ENCODE data around the gene MAGI2.
A peak's percentile ranks its signal among the peaks of the same experiment; 100 is the strongest.

Gene MAGI2

DNA sequence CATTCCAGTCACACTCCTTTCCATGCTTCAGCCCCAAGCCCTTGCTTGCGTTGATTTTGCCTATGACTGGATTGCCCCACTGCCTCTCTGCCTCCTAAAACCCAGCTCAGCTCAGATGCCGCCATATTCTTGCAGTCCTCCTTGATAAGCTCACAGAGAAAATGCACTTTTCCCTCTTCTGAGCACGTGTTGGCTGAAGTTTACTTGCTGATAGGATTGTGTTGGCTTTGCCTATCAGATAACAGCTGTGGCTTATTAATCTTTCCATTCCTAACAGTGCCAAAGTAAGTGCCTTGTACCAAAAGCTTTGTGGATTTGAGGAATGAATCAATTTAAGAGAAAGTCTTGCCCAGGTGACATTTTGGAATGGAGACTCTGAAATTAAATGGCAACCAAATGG lies 1405.7 kb downstream of the MAGI2 start:
- no peak for DNase-seq

DNA sequence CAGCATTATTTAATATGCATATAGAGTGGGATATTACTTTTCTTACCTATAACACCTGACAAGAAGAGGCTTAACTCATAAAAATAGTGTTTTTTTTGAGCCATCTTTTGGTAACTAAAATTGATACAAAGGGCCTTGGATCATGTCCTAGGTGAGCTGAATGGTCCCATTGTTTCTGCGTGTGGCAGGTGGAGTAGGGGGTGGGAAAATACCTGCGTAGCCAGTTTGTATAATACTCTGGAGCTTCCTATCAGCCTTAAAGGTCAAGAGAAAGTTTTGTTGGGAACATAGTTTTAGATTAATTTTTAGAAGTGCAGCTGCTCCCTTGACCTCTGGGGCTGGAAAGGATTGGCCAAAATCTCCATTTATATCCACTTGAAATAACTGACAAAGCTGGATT lies 1410.3 kb downstream of the MAGI2 start:
- DNase-seq = no peak

DNA sequence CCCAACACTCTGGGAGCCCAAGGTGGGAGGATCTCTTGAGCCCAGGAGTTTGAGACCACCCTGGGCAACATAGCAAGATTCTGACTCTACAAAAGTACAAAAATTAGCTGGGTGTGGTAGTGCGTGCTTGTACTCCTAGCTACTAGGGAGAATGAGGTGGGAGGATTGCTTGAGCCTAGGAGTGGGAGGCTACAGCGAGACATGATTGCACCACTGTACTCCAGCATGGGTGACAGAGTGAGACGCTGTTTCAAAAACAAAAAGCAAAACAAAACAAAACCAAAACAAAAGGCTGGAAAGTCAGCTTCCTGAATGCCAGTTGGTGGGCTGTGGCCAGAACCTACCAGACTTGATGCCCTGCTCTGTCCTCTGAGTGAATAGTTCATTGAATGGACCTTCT lies 1412.0 kb downstream of the MAGI2 start:
- DNase-seq = no peak

DNA sequence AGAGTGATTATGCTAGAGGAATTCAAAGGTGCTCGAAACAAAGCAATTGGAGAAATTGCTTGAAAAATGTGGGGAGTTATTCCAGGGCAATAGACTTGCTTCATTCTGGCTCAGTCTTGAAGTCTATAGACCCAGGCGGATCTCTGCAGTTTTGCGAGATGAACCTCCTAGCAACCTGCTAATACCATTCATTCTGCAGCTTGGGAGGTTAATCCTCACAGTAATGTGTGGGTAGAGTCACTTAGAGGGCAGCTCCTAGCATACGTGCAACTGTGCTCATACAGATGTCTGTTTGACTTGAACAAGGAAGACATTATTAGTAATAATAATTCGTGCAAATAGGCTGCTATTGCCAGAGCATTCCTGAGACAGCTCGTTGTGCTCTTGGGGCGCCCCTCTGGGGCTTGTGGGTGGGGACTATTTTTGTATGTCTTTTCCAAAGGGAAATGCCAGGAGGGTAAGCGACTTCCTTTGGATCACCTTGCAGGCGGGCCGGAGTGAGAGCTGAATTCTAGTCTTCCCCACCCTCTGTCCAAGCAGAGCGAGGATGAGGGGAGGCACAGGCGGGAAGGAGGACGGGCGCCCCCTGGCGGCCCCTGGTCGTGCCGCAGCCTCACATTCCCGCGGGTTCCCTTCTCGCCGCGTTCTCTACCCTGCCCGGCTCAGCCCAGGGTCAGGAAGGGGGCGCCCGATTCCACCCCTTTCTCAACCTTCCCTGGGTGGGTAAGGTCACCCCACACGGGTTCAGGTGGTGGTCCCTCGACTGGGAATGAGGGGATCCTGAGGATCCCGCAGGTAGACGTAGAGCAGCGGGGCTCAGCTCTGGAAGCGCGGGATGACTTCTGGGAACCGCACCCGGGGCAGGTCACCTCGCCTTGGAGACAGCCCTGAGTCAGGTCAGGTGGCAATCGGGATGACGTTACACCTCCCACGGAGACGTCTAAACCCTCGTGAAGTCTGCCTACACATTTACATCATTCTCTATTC lies 1413.4 kb downstream of the MAGI2 start:
- DNase-seq = no peak

DNA sequence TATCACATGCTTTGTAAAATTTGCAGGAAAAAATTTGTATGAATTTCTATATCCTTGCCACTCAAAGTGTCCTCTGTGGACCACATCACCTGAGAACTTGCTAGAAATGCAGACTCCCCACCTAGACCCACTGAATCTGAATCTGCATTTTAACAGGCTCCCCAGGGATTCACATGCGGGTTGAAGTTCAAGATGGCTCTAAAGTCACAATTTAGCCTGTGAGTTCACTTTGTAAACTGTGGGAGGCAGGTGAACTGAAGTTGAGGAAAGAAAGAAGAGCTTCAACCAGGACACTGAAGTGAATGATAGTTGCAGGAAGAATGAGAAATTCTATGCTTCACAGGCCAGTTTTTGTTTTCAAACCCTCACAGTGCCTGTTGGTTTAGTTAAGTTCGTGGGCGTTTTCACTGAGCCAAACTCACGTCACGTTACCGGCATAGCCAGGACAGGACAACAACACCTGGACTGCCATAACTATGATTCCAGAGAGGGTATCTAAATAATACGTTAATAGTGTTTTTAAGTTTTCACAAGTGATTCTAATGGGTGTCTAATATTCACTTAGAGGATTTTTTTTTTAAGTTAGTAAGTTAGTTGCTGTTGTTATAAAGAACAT lies 1414.9 kb downstream of the MAGI2 start:
- DNase-seq = no peak

DNA sequence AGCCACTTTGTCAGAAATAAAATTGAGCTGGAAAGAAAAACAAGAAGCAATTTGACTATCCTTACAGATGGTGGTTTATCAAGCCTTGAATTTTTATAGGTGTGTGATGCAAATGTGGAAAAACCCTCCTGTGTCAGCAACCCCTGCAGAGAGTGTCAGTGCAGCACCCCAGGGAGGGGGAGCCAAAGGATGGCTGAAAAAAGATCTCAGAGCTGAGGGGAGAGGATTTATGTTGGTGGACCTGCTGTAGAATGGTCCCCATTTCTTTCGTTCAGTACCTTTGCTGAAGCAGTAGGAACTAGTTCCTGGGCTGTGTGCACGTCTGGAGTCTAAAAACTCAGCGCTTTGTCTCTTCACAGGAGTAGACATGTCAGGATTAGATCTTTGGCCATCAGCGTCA lies 1415.9 kb downstream of the MAGI2 start:
- DNase-seq = no peak

DNA sequence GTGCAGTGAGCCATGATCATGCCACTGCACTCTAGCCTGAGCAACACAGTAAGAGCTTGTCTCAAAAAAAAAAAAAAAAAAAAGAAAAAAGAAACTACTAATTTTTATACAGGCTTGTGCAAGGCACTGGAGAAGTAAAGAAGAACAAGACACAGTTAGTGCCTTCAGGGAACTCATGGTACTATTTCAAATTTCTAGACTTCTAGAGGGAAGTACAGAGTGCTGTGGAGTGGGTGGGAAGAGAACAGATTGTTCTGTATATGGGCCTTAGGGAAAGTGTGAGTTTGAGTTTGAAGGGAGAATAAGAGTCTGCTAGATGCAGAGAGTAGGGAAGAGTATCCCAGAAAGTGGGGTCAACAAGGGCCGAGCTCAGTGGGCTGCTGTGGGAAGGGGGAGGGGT lies 1420.1 kb downstream of the MAGI2 start:
- no peak for DNase-seq

DNA sequence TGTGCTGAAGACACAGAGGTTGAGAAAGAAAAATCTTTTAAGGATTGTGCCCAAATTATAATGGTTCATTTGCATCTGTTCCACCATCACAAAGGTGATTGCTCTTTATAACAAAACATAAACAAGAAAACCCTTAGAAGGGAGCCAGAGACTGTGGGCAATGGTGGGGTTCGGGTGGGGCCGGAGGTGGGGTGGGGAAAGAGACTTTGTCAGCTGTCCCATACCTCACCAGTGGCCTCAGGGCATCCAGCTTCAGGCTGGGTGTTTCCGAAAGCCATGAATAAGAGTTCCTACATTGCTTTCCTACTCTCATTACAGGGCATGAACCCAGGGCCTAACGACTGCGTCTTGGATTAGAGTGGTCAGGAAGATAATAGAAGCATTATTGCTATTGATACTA lies 1427.0 kb downstream of the MAGI2 start:
- DNase-seq = no peak

DNA sequence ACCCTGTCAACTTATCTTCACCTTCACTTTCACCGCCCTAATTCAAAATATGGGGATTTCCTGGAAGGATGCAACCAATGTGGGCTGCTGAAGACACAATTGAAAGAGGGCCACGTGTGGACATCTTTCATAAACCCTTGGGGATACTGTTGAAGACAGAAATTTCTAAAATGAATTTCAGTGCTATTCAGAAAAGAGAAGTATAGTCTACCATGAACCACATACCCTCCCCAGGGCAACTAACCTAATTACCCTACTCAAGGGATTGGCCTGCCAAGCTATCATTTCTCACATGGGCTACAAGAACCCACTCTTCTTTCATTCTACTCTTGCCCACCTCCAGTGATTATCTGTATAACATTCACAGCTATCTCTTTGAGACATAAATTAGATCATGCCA lies 1428.9 kb downstream of the MAGI2 start:
- DNase-seq = no peak

DNA sequence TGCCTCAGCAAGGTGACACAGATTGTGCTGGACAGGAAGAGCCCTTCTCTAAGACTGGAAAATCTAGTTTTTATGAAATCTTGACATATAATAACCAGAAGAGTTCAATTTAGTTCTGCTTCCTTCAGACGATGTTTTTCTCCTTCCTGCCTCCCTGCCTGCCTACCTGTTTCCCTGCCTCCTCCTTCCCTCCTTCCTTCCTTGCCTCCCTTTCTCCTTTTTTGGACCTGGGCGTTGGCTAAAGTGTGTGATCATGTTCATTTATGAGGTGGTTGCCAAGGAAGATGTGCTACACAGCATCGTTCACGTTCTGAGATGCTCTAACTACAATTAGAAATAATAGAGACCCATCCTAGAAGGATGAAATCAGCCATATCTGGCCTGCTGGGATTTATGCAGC lies 1430.3 kb downstream of the MAGI2 start:
- no peak for DNase-seq

DNA sequence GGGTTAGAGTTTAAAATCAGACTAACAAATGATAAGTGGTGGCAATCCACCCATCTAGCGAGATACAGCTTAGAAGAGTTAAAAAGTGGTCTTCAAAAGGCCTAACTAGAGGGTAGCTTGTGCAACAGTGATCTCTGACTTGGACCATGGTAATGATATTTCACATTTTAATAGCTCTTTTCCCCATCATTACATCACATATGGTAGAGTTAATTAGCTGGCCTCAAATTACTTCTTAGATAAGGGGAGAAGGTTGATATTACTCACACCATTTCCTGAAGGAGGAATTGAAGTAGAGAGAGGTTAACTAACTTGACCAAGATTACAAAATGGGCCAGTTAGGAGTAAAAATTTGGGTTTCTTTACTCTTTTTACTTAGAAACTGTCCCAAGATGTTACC lies 1431.3 kb downstream of the MAGI2 start:
- no peak for DNase-seq

DNA sequence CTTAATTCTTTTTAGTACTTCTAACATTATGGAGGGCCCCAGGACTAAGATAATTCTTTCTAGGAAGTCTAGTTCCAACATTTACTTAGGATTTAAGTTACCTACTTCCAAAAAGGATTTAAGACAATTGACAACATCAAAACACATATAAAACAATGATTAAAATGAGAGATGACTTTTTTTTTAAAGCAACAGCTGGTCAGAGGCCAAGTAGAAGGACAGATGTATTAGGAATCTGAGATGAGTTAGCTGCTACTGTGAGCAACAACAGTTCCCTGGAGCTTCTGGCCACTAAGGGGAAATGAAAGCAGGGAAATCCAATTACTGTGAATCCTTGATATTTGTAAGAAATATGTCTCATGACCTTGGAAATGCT lies 1432.6 kb downstream of the MAGI2 start:
- no peak for DNase-seq

DNA sequence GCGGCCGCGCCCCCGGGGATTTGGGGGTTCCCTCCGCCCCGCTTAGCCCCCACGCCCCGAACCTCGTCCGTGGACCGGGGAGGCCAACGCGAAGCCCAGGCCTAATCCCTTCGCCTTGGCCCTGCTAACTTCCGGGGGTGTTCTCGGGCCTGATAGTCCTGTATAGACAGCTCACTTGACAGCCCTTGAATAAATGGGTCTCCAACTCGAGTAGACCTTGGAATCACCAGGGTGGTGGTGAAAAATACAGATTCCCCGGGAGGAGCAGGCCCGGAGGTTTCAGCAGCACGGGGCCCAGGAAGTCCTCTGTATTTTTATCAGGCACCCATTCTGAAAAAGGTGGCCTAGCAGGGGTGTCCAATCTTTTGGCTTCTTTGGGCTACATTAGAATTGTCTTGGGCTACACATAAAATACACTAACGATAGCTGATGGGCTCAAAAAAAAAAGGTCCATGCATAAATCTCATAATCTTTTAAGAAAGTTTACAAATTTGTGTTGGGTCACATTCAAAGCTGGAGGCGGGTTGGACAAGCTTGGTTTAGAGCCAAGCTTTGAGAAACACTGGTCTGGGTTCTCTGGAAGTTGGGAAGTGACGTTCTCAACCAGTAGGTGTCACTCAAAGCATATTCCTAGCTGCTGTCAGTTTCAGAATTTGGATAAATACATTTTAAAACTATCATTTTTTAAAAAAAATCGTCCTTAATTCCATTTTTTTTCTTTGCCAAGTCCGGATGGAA lies 1433.2 kb downstream of the MAGI2 start:
- DNase-seq = peak; percentile 42

DNA sequence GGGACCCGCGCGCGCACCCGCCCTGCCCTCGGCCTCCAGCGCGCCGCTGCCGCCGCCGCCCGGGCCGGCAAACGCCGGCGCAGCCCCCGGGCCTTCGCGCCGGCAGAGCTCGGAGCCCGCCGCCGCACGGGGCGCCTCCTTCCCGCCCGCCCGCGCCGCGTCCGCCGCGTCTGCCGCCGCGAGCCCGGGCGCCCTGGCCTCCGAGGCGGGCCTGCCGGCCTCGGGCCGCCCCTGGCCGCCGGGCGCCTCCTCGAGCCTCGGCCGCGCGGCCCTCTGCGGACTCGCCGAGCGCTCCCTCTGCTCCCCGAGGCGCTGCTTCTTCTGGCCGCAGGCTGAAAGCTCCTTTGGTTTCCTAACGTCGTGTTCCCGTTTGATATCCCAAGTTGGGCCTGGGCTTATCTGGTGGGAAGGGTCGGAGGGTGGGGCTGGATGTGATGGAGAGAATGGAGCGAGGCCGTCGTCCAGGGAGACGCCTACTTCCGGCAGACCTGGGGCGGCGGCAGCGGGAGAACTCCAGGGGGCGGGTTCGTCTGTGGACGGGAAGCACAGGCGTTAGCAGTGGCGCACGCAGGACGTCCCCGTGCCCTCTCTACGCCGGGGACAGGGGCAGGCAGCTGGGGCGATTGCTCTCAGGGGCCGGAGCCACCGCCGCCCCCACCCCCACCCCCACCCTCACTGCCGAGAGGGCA lies 1433.9 kb downstream of the MAGI2 start:
- DNase-seq = peak; percentile 16

DNA sequence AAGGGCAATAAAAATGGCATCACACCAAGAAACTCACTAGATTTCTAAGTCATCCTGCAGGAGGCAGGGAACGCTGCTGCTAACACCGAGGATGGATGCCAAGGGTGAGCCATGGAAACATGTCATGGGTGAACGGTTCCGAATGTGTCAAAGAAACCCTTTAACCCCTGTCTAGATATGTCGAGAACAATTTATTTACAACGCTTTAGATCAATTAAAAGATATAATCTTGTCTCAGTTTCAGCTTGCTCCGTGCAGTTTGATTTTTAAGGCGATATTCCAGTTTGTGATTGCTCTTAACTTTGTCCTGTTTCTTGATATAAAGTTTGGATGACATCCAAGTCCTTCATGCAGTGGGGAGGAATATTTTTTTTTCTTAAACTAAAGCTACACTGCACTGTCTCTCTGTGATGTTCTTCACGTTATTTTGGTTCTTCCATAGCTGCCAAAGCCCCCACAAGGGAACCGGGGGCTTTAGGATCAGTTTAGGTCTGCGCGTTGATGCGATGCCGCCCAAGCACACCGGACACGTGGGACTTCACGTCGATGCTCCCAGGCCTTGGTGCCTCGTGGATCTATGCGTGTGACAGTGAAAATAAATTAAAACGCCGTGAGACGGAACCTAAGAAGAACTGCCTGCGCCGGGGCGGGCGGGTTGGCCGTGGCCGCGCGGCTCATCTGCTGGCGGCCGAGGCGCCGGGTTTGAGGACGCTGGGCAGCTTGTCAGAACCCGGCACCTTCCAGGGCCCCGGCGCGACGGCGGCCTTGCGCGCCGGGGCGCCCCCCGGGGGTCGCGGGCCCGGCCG lies 1434.6 kb downstream of the MAGI2 start:
- peak; percentile 6 for DNase-seq

DNA sequence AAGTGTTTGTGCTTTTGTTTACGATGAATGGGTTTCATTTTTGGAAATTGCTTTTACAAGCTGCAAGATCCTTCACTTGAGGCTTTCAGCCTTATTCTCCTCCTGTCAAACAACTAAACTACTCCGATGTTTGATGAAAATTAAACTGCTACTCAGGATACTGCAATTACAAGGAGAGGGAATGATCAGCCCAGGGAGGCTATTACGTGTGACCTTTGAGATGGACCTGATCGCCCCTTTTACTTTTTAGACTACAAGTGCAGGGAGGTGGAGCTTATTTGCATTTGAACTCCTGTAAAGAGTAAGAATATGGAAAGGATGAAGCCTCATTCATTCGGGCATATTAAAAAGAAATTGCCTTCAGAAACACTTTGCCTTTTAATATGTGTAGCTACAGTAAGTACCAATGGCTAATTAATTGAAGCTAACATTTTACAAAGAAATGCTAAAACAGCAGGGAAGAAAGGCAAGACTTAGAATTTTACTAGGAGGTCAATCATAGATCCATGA lies 1435.8 kb downstream of the MAGI2 start:
- DNase-seq = no peak

DNA sequence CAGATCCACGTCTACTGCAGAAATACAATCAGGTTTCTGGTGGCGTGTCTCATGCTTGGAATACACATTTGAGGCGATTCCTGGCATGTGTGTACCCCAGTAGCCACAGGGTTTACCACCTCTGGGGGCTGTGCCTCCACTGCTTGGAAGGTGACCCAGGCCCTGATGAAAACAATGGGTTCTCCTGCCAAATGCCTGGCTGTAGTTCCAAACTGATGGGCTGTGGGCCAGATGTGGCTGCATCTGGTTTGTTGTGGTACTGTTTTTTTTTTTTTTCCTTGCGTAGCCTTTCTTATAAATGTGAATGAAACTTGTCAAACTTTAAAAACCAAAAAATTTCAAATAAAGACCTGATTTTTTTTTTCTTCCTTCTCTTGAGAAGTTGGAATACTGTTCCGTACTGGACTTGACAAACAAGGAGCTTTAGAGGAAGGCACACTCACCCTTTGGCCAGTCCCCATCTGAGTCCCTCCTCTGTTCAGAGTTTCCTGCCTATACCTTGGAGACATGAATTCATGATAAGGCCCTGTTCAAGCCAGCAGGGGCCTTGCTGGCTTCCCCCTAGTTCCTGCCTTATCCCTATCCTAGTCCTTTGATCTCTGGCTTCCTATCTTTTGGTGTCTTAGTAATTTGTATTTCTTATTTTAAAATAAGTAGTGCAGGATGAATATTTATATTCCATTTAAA lies 1437.8 kb downstream of the MAGI2 start:
- no peak for DNase-seq

DNA sequence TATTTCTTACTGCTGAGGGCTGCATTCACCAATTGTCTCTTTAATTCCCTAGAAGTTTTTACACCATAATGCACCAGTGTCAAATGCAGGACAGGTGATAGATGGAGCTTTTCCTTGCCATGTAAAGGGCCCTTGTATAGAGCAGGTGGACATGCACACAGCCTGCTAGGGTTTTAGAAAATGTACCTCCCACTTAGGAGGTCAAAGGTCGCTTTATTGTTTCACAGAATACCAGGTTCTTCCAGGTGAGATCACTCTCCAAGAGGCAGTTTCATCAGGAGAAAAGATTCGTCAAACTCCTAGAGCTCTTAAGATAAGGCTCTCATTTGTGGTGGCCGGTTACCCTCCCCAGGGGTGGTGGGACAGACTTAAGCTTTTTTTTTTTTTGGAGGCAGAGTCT lies 1439.1 kb downstream of the MAGI2 start:
- DNase-seq = no peak

DNA sequence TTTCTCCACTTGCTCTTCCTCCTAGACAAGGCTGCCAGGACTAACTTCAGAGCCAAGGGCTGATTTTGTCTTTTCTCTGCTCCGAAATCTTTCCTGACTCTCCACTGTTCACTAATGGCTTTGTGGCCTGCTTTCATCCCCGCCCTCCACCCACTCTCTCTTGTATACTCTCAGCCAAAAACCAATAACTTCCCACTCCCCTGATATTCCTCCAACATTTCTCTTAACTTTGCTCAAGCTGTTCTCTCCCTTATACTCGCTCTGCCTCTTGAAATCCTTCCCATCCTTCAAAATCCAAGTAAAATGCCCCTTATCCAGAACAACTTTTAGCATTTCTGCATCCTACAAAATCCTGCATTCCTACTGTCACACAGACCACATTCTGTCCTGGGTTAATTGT lies 1440.1 kb downstream of the MAGI2 start:
- DNase-seq = no peak

DNA sequence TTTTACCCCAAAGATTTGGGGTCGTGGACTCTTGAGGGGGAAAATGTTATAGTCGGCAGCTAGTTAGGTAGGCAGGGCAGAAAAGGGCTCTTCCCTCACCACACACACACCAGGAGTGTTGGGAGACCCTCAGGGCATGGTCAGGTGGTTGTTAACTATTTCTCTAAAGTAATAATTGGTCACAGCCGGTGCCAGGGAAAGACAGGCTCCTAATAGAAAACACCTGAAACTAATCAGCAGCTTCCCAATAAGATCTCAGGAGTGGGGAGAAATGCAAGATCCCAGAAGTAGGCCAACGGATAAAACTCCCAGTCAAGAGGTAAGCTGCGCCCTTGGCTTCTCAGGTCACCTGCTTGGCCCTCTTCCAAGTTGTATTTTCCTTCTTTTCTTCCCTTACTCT lies 1441.8 kb downstream of the MAGI2 start:
- no peak for DNase-seq

DNA sequence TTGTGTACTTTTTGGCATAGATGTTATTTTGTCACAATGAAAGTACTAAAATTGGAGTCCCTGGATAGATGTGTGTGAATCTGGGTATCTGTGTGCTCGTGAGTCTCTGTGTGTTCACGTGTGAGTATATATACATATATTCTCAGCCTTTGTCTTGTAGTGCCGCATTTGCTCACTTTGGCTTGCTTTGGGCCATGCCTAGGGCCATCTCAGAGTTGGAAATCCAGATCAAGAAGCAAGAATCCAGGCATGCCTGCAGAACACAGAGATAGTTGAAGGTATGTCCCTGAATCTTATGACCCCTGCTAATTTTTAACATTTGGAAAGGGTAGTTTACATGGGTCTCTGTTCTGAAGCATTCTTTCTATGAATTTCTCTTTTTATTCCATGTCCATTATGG lies 1446.2 kb downstream of the MAGI2 start:
- DNase-seq = no peak

Data from KG1 (cell line).